Gastrocnemius medialis (tissue), 4 donors: ENCODE data around the gene ADAMTSL3. TPM values are rescaled to one million over a fixed set of nuclear protein-coding genes. Genes with fewer than 3 reads are reported as not detected.

Source experiments
- ATAC-seq, 2 donors: fragments of 150-250 bp; one replicate each; pipeline ENCODE4 v1.9.1; 2016
- DNase-seq, 2 donors: peaks; one replicate each; pipeline ENCODE4 v3.0.0-alpha.2; 2019
- H3K27ac ChIP-seq, 4 donors: fragments of 200-600 bp; sonication (generic); 1 replicate in 1 of 4; 2 replicates in 3 of 4; pipeline ENCODE4 v1.5.1; 2016 to 2018; ENCODE audit warnings: mild to moderate bottlenecking in 2 of 4, moderate library complexity in 1 of 4
- H3K27me3 ChIP-seq, 3 donors: fragments of 200-600 bp; sonication (generic) in 2 of 3; 1 replicate in 1 of 3; 2 replicates in 2 of 3; pipeline versions ENCODE4 v1.5.1 to v1.6.0; 2016 to 2019; ENCODE audit warnings: mild to moderate bottlenecking in 1 of 3, moderate library complexity in 1 of 3
- H3K36me3 ChIP-seq, 2 donors: fragments of 200-600 bp; sonication (generic) in 1 of 2; one replicate each; pipeline ENCODE4 v1.5.1; 2017 to 2018
- H3K4me1 ChIP-seq, 2 donors: fragments of 200-600 bp; sonication (generic) in 1 of 2; one replicate each; pipeline ENCODE4 v1.5.1; 2016 to 2017; ENCODE audit warnings: mild to moderate bottlenecking in 2 of 2
- H3K4me3 ChIP-seq, 4 donors: fragments of 200-600 bp; sonication (generic) in 3 of 4; 1 replicate in 1 of 4; 2 replicates in 3 of 4; pipeline ENCODE4 v1.5.1; 2016 to 2019; ENCODE audit warnings: mild to moderate bottlenecking in 2 of 4
- H3K9me3 ChIP-seq, 3 donors: fragments of 200-600 bp; sonication (generic) in 2 of 3; 1 replicate in 1 of 3; 2 replicates in 2 of 3; pipeline ENCODE4 v1.5.1; 2016 to 2019
- POLR2A ChIP-seq, 2 donors: fragments of 450-650 bp; IDR thresholded peaks; one replicate each; pipeline ENCODE4 v1.6.1; 2017; ENCODE audit warnings: antibody characterized with exemption in 2 of 2, mild to moderate bottlenecking in 2 of 2, moderate library complexity in 2 of 2
- in situ Hi-C, 4 donors: fragments of 200-750 bp; cut with MboI; loops; one replicate each; pipeline versions ENCODE4 v1.15.0 to v1.8.0; 2017; ENCODE audit warnings: low sequenced_read_pairs in 4 of 4
- intact Hi-C: fragments of 100-400 bp; cut with DNase I; formaldehyde crosslinking; loops from one replicate; pipeline ENCODE4 v1.15.1; 2023; ENCODE audit warnings: low total_unique reads
- total RNA-seq, 4 donors: library from RNA; depleted of rRNA; stranded (reverse); fragments of >200 nt; gene quantifications; one replicate each; pipeline versions ENCODE4 v1.1.0 to v1.2.3, GENCODE V29; 2016
- TF ChIP-seq, protein P1 (sequence below), 5 experiments: fragments of 450-650 bp in 3 of 5; fragments of 200-600 bp in 2 of 5; sonication (generic) in 2 of 5; IDR thresholded peaks in 4 of 5; conservative IDR thresholded peaks in 1 of 5; 1 replicate in 4 of 5; 2 replicates in 1 of 5; pipeline ENCODE4 v1.5.1; 2016 to 2019; ENCODE audit warnings: antibody characterized with exemption in 5 of 5, mild to moderate bottlenecking in 3 of 5, moderate library complexity in 3 of 5

ADAMTSL3 gene
- total RNA-seq, 4 donors from 2014 or later, result 0.66 to 2.9 (median 0.76) TPM

DNA sequence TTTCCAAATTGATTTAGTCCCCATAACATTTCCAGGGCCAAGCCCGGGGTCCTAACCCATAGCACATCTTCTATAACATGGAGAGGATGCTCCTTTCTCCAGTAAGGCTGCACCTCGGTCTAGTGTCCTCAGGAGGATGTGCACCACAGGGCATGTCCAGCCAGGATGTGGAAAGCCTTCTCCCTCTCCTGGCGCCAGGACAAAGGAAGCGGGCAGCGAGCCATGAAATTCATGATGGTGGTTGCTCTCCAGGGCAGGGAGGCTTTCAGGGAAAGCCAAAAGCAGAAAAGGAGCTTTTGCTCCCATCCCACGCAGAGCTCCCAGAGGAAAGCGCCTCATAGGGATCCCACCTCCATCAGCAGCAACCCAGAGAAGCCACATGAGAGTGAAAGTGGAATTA, 220.0 kb downstream of the ADAMTSL3 start:
- intact Hi-C loops (no loop called here), in situ Hi-C loops (no loop called here)
- TF ChIP-seq, protein P1, sequence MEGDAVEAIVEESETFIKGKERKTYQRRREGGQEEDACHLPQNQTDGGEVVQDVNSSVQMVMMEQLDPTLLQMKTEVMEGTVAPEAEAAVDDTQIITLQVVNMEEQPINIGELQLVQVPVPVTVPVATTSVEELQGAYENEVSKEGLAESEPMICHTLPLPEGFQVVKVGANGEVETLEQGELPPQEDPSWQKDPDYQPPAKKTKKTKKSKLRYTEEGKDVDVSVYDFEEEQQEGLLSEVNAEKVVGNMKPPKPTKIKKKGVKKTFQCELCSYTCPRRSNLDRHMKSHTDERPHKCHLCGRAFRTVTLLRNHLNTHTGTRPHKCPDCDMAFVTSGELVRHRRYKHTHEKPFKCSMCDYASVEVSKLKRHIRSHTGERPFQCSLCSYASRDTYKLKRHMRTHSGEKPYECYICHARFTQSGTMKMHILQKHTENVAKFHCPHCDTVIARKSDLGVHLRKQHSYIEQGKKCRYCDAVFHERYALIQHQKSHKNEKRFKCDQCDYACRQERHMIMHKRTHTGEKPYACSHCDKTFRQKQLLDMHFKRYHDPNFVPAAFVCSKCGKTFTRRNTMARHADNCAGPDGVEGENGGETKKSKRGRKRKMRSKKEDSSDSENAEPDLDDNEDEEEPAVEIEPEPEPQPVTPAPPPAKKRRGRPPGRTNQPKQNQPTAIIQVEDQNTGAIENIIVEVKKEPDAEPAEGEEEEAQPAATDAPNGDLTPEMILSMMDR (IDR thresholded peaks at IDR 0.05 in 4 of 5, conservative IDR thresholded peaks at IDR 0.05 in 1 of 5), result no peak
- no peak for TF ChIP-seq POLR2A (IDR thresholded peaks at IDR 0.05)
- Histone ChIP-seq H3K36me3 (no peaks in the 10 kb centered on the region), H3K27ac (no peak overlapping the region), H3K27me3 (no peaks in the 10 kb centered on the region), H3K4me3 (no peak overlapping the region), H3K4me1 (no peaks in the 10 kb centered on the region), H3K9me3 (no peaks in the 10 kb centered on the region)
- ATAC-seq (no peak), DNase-seq (no peak)

DNA sequence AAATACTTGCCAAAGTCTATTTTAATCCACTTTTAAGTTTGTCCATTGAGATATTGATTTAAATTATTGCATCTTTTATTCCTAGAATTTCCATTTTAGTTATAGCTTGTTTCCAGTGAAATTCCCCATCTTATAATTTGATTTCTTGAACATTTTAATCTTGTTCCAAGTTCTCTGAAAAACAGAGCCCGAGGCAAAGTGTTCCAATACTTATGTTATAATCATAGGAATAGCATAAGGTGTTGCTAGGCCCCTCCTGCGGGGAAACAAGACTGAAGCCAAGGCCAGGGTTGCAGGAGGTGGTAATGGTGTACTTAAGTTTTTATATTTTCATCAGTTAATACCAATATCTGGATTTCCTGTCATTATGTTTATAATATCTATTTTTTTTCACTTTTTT, 226.6 kb downstream of the ADAMTSL3 start:
- in situ Hi-C loops (no loop called here), intact Hi-C loops (no loop called here)
- H3K27ac ChIP-seq, result no peak overlapping the region
- H3K36me3 ChIP-seq, result no peaks in the 10 kb centered on the region
- no peak for ATAC-seq
- H3K27me3 ChIP-seq, result no peaks in the 10 kb centered on the region
- no peaks in the 10 kb centered on the region for H3K4me1 ChIP-seq
- no peaks in the 10 kb centered on the region for H3K9me3 ChIP-seq
- H3K4me3 ChIP-seq, result no peak overlapping the region
- DNase-seq, result no peak
- TF ChIP-seq POLR2A (IDR thresholded peaks at IDR 0.05), result no peak
- TF ChIP-seq, protein P1 (IDR thresholded peaks at IDR 0.05 in 4 of 5, conservative IDR thresholded peaks at IDR 0.05 in 1 of 5), result no peak

DNA sequence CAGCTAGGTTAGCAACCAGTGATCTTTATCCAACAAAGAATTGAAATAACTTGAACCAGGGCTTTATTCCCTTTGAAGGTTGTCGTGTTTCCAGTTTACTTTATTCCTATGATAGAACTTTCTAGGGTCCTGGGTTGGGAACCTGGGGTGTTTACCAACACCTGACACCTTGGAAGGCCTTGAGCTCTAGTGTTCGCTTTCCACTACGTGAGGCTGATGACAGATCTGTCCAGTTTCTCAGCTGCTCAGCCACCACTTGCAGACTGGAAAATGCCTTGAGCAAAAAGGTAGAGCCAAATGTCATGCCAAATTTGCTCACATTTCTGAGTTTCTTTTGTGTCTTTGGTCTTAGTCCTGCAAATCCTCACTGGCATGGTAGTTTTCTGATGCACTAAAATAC, 227.2 kb downstream of the ADAMTSL3 start:
- H3K9me3 ChIP-seq, result no peaks in the 10 kb centered on the region
- no peak overlapping the region for H3K27ac ChIP-seq
- no peak overlapping the region for H3K4me3 ChIP-seq
- intact Hi-C loops (no loop called here), in situ Hi-C loops (no loop called here)
- H3K36me3 ChIP-seq, result no peaks in the 10 kb centered on the region
- TF ChIP-seq, protein P1 (IDR thresholded peaks at IDR 0.05 in 4 of 5, conservative IDR thresholded peaks at IDR 0.05 in 1 of 5), result no peak
- TF ChIP-seq POLR2A (IDR thresholded peaks at IDR 0.05), result no peak
- no peaks in the 10 kb centered on the region for H3K4me1 ChIP-seq
- DNase-seq (no peak), ATAC-seq (no peak)
- H3K27me3 ChIP-seq, result no peaks in the 10 kb centered on the region

DNA sequence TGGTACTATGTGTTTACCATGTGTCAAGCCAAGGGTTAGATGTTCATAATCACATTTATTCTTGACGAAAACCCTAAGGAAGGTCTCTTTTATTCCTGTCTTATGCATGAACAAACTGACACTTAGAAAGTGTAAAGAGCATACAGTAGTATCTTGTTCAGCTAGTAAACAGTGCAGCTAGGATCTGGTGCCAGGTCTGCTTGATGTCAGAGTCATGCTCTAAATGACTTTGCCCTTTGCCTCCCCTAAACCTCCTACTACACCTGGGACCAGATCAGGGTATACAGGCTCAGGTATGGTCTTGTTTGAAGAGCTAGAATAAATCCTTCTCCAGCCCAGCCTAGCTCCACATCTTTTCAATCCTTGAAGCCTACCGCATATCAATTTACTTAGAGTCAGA, 232.4 kb downstream of the ADAMTSL3 start:
- TF ChIP-seq, protein P1 (IDR thresholded peaks at IDR 0.05 in 4 of 5, conservative IDR thresholded peaks at IDR 0.05 in 1 of 5), result no peak
- no peak for TF ChIP-seq POLR2A (IDR thresholded peaks at IDR 0.05)
- in situ Hi-C loops, result no loop called here

DNA sequence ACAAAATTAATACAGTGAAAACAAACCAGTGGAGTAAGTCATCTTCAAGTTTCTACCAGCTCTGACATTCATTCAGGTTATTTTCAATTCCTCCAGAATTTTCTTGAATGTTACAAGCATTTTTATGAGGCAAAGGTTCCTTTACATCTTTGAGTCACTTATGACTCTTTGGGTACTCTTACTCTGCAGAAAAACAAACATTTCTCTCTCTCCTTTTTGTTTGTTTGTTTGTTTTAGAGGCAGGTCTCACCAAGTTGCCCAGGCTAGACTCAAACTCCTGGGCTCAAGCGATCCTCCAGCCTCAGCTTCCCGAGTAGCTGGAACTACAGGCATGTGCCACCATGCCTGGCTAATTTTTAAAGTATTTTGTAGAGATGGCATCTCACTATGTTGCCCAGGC, 233.5 kb downstream of the ADAMTSL3 start:
- in situ Hi-C loops (no loop called here), intact Hi-C loops (no loop called here)
- Histone ChIP-seq H3K27ac (no peak overlapping the region), H3K4me1 (peaks cover 16 to 21% of the 10 kb centered on the region in 2 donors), H3K9me3 (no peaks in the 10 kb centered on the region), H3K36me3 (no peaks in the 10 kb centered on the region), H3K4me3 (no peak overlapping the region), H3K27me3 (no peaks in the 10 kb centered on the region)
- DNase-seq (no peak), ATAC-seq (no peak)
- TF ChIP-seq, protein P1 (IDR thresholded peaks at IDR 0.05 in 4 of 5, conservative IDR thresholded peaks at IDR 0.05 in 1 of 5), result no peak
- TF ChIP-seq POLR2A (IDR thresholded peaks at IDR 0.05), result no peak

More for the DNA sequence above, 232.4 kb downstream of the ADAMTSL3 start:
- peaks cover 16 to 20% of the 10 kb centered on the region in 2 donors for H3K4me1 ChIP-seq
- DNase-seq (no peak), ATAC-seq (no peak)
- intact Hi-C loops, result no loop called here
- no peaks in the 10 kb centered on the region for H3K27me3 ChIP-seq
- no peaks in the 10 kb centered on the region for H3K9me3 ChIP-seq
- no peak overlapping the region for H3K4me3 ChIP-seq
- no peaks in the 10 kb centered on the region for H3K36me3 ChIP-seq
- H3K27ac ChIP-seq, result no peak overlapping the region
